Smooth muscle cell (in vitro differentiated cells): ENCODE results near the gene SESN3. TPM values are rescaled to one million over a fixed set of nuclear protein-coding genes. Genes with fewer than 3 reads are reported as not detected.
"Not testable (repeated sequence)": the region's sequence is repeated elsewhere in the genome, so short reads cannot be mapped to it uniquely, and the experiment has no call there.

Experiments
- DNase-seq: peaks from one replicate; lab custom pipeline; 2025; ENCODE audit not compliant: unreplicated experiment; lab: John Stamatoyannopoulos, UW
- H2AFZ ChIP-seq: fragments of 200-600 bp; sonication (generic); 2 replicates; pipeline ENCODE4 v1.6.0; 2016; ENCODE audit warnings: antibody characterized with exemption, low read depth, mild to moderate bottlenecking
- H3F3A ChIP-seq: fragments of 200-600 bp; sonication (generic); 2 replicates; pipeline ENCODE4 v1.6.0; 2017; ENCODE audit warnings: antibody characterized with exemption, low read depth
- H3K27ac ChIP-seq: fragments of 200-600 bp; sonication (generic); 2 replicates; pipeline ENCODE4 v1.5.1; 2016; ENCODE audit warnings: low read depth, mild to moderate bottlenecking
- H3K27me3 ChIP-seq: fragments of 200-600 bp; sonication (generic); 2 replicates; pipeline ENCODE4 v1.6.1; 2016; ENCODE audit warnings: low read depth, mild to moderate bottlenecking
- H3K36me3 ChIP-seq: fragments of 200-600 bp; sonication (generic); 2 replicates; pipeline ENCODE4 v1.5.1; 2016; ENCODE audit warnings: low read depth
- H3K4me1 ChIP-seq: fragments of 200-600 bp; sonication (generic); 2 replicates; pipeline ENCODE4 v1.5.1; 2016; ENCODE audit warnings: low read depth
- H3K4me2 ChIP-seq: fragments of 200-600 bp; sonication (generic); 2 replicates; pipeline ENCODE4 v1.6.0; 2016; ENCODE audit warnings: mild to moderate bottlenecking
- H3K4me3 ChIP-seq: fragments of 200-600 bp; sonication (generic); 2 replicates; pipeline ENCODE4 v1.5.1; 2016; ENCODE audit warnings: mild to moderate bottlenecking
- H3K79me2 ChIP-seq: fragments of 200-600 bp; sonication (generic); 2 replicates; pipeline ENCODE4 v1.6.0; 2016; ENCODE audit warnings: low read depth, mild to moderate bottlenecking
- H3K9ac ChIP-seq: fragments of 200-600 bp; sonication (generic); 2 replicates; pipeline ENCODE4 v1.6.0; 2016; ENCODE audit warnings: low read depth
- H3K9me3 ChIP-seq: fragments of 200-600 bp; sonication (generic); replicated peaks from 2 replicates; pipeline ENCODE4 v1.5.1; 2016; ENCODE audit warnings: low read depth
- H4K20me1 ChIP-seq: fragments of 200-600 bp; sonication (generic); 2 replicates; pipeline ENCODE4 v1.6.0; 2016; ENCODE audit warnings: low read depth
- WGBS: methylation state at CpG from one replicate; pipeline ENCODE4 v1.1.7; 2016; ENCODE audit warnings: low lambda C conversion rate; 5-methylcytosine and 5-hydroxymethylcytosine counted together
- polyA plus RNA-seq: library from polyadenylated mRNA; unstranded; fragments of >200 nt; fragmentation: Nextera tagmentation; extraction: Ambion mirVana; gene quantifications from 2 replicates; pipeline ENCODE4 v1.2.1, GENCODE V29; 2016
- total RNA-seq: library from RNA; depleted of rRNA; stranded (reverse); fragments of >200 nt; gene quantifications from 2 replicates; pipeline ENCODE4 v1.2.3, GENCODE V29; 2014
- TF ChIP-seq, protein P1 (sequence below): fragments of 200-600 bp; sonication (generic); IDR thresholded peaks from 2 replicates; pipeline ENCODE4 v1.5.1; 2017; ENCODE audit warnings: borderline replicate concordance, mild to moderate bottlenecking, antibody characterized with exemption; ENCODE audit not compliant: insufficient read depth, poor library complexity, severe bottlenecking

Gene SESN3
- total and polyA plus RNA-seq, 2 experiments from 2014 or later: 20.4 to 374 TPM

DNA sequence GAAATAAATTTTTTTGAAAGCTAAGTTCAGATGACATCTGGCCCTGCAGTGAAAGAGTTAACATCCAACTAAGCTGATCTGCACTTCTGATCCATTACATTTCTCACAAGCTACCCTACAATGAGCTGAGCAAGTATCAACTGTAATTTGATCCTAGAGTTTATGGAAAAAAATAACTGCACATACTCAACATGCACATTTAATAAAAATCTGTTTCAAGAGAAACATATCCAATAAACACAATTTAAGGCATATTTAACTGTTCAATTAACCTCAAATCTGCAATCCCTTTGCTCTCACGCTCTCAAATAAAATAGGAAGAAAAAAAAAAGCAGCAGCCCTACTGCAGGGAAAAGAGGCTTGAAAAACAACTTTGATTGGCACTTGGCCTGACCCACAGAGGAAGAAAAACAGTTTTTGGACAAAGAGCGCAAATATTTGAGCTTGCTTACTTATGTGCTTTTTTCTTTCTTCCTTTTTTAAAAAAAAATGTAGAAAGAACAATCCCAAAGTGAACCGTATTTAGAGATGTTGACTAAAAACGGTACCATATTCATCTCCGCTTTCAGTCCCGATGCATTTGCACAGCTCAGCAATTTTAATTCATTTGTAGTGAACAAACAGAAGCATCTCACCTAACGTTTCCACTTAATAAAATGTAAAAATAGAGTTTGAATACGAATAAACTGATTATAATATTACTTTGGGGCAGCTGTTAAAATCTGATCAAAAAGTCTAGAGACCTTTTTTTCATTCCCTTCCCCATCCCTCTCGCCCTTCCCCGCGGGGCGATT lies 1.6 kb downstream of the SESN3 start:
- Histone ChIP-seq H3K4me3 (peak overlapping the region; percentile 86), H3K36me3 (no peaks in the 10 kb centered on the region), H3K9ac (peak overlapping the region; percentile 84), H3K27me3 (no peaks in the 10 kb centered on the region), H2AFZ (no peak overlapping the region), H3K4me2 (peak overlapping the region; percentile 97), H3K79me2 (peaks cover 73% of the 10 kb centered on the region), H3K9me3 (no peaks in the 10 kb centered on the region), H3K27ac (peak overlapping the region; percentile 75), H4K20me1 (peaks cover 65% of the 10 kb centered on the region), H3F3A (peaks cover 41% of the 10 kb centered on the region), H3K4me1 (peaks cover 60% of the 10 kb centered on the region)
- TF ChIP-seq, protein P1, sequence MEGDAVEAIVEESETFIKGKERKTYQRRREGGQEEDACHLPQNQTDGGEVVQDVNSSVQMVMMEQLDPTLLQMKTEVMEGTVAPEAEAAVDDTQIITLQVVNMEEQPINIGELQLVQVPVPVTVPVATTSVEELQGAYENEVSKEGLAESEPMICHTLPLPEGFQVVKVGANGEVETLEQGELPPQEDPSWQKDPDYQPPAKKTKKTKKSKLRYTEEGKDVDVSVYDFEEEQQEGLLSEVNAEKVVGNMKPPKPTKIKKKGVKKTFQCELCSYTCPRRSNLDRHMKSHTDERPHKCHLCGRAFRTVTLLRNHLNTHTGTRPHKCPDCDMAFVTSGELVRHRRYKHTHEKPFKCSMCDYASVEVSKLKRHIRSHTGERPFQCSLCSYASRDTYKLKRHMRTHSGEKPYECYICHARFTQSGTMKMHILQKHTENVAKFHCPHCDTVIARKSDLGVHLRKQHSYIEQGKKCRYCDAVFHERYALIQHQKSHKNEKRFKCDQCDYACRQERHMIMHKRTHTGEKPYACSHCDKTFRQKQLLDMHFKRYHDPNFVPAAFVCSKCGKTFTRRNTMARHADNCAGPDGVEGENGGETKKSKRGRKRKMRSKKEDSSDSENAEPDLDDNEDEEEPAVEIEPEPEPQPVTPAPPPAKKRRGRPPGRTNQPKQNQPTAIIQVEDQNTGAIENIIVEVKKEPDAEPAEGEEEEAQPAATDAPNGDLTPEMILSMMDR: no peak
- DNase-seq: no peak
- 1% methylated on average over 12 of the region's 12 CpGs for WGBS

DNA sequence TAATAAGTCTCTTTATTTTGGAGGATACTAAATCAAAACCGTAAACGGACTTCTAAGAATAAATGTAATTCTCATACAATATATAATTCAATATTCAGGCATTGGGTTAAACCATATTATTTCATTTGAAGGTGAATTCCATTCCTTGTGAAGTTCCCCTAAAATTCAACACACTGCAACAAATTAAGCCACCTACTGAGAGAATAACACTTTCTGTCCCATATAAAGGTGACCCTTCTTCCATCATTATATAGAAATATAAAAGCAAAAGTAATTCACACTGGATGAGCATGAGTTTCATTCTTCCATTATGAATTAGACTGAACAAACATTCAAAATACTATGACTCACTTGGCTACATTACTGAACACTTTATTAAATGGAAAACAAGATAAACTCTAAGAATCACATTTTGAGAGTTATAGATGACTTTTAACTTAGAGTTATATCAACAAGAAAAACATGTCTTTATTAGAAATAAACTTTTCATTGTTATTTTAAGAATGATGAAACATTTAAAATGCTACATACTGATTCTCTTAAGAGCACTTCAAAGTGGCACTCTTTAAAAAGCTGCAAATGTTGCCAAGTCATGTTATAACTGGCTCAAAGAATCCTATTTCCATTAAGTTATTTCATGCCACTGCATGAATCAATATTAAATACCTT lies 2.8 kb downstream of the SESN3 start:
- Histone ChIP-seq H3K9me3 (no peaks in the 10 kb centered on the region), H3K79me2 (peaks cover 83% of the 10 kb centered on the region), H4K20me1 (peaks cover 76% of the 10 kb centered on the region), H3K27me3 (no peaks in the 10 kb centered on the region), H3K4me1 (peaks cover 64% of the 10 kb centered on the region), H3K4me2 (peak overlapping the region; percentile 97), H3F3A (peaks cover 41% of the 10 kb centered on the region), H3K27ac (peak overlapping the region; percentile 75), H3K4me3 (peak overlapping the region; percentile 86), H2AFZ (no peak overlapping the region), H3K9ac (peak overlapping the region; percentile 84), H3K36me3 (no peaks in the 10 kb centered on the region)
- 82% methylated on average over 2 of the region's 2 CpGs for WGBS
- TF ChIP-seq, protein P1: no peak
- DNase-seq: no peak

DNA sequence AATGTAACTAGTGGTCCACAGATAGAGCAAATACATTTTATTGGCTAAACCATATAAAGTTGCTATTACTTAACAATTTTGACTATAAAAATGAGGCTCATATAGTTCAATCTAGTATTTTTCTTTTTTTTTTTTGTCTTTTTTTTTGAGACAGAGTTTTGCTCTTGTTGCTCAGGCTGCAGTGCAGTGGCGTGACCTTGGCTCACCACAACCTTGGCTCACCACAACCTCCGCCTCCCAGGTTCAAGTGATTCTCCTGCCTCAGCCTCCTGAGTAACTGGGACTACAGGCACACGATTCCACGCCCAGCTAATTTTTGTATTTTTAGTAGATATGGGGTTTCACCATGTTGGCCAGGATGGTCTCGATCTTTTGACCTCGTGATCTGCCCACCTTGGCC lies 3.9 kb downstream of the SESN3 start:
- Histone ChIP-seq H3K4me1 (peaks cover 56% of the 10 kb centered on the region), H4K20me1 (peaks cover 88% of the 10 kb centered on the region), H3F3A (peaks cover 30% of the 10 kb centered on the region), H3K9ac (peak overlapping the region; percentile 48), H3K79me2 (peaks cover 89% of the 10 kb centered on the region), H3K4me2 (peak overlapping the region; percentile 97), H3K27ac (peak overlapping the region; percentile 75), H3K4me3 (peak overlapping the region; percentile 86)
- not testable (repeated sequence) for H2AFZ ChIP-seq, H3K36me3 ChIP-seq, DNase-seq, H3K9me3 ChIP-seq, H3K27me3 ChIP-seq
- WGBS: 72% methylated on average over 6 of the region's 6 CpGs

DNA sequence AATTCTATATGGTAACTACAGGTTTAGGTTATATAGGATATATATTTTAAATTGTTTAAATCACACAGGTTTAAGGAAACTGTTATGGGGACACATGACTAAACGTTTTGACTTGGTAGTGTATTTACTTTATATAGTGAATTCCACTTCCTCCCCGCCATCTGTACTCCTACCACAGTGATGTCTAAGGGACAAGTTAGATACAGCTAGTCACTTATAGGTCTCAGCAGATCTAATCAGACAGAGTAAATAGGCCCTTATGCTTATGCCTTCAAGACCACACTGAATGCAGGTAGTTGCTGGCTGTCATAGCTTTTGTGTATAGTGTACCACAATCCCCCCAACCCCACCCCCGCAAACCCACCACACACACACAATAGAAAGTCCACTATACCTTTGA lies 8.2 kb downstream of the SESN3 start:
- no peaks in the 10 kb centered on the region for H3K27me3 ChIP-seq

More for the DNA sequence above, 8.2 kb downstream of the SESN3 start:
- Histone ChIP-seq H3K4me1 (peaks cover 48% of the 10 kb centered on the region), H2AFZ (no peak overlapping the region), H3K9me3 (no peaks in the 10 kb centered on the region), H3K4me2 (peak overlapping the region; percentile 97), H3K36me3 (no peaks in the 10 kb centered on the region), H3F3A (peaks cover 30% of the 10 kb centered on the region), H3K9ac (no peak overlapping the region), H3K27ac (peak overlapping the region; percentile 75), H4K20me1 (peaks cover 100% of the 10 kb centered on the region), H3K4me3 (no peak overlapping the region), H3K79me2 (peaks cover 100% of the 10 kb centered on the region)
- TF ChIP-seq, protein P1: no peak
- 69% methylated on average over 3 of the region's 3 CpGs for WGBS
- DNase-seq: no peak
